Skeletal muscle satellite cell (primary cell): ENCODE results near the gene KAT6B.
"Not testable (repeated sequence)": the region's sequence is repeated elsewhere in the genome, so short reads cannot be mapped to it uniquely, and the experiment has no call there.

ENCODE experiments used
- H3K27me3 ChIP-seq: 2 replicates; pipeline ENCODE4 v1.7.0; 2013; ENCODE audit warnings: low read length; ENCODE audit not compliant: control insufficient read depth, insufficient read depth
- H3K36me3 ChIP-seq: 2 replicates; pipeline ENCODE4 v1.7.0; 2013; ENCODE audit warnings: mild to moderate bottlenecking, control low read depth, low read length; ENCODE audit not compliant: insufficient read depth
- H3K4me1 ChIP-seq: 2 replicates; pipeline ENCODE4 v1.7.0; 2013; ENCODE audit warnings: low read length; ENCODE audit not compliant: control insufficient read depth, insufficient read depth
- H3K4me2 ChIP-seq: 2 replicates; pipeline ENCODE4 v1.7.0; 2013; ENCODE audit warnings: mild to moderate bottlenecking, low read length
- H3K4me3 ChIP-seq: 2 replicates; pipeline ENCODE4 v1.7.0; 2013; ENCODE audit warnings: low read length
- H3K9ac ChIP-seq: 2 replicates; pipeline ENCODE4 v1.7.0; 2013; ENCODE audit warnings: mild to moderate bottlenecking, low read depth, low read length, moderate library complexity
- H3K9me3 ChIP-seq: replicated peaks from 2 replicates; pipeline ENCODE4 v1.7.0; 2013; ENCODE audit warnings: mild to moderate bottlenecking, control low read depth, low read length

The KAT6B gene

DNA sequence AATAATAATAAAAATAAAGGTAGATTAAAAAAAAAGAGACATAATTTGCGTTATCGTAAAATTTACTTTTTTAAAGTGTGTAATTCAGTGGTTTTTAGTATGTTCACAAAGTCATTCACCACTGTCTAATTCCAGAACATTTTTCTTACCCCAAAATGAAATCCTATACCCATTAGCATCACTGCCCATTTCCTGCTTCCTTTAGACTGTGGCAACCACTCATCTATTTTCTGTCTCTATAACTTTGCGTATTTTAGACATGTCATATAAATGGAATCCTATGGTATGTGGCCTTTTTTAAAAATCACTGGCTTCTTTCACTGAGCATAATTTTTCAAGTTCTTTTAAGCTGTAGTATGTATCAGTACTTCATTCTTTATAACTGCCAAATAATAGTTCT is 53.6 kb downstream of the KAT6B start:
- no peaks in the 10 kb centered on the region for H3K27me3 ChIP-seq
- no peak overlapping the region for H3K9ac ChIP-seq
- no peaks in the 10 kb centered on the region for H3K36me3 ChIP-seq
- no peak overlapping the region for H3K4me3 ChIP-seq
- H3K4me1 ChIP-seq, result peaks cover 21% of the 10 kb centered on the region
- no peak overlapping the region for H3K4me2 ChIP-seq
- no peaks in the 10 kb centered on the region for H3K9me3 ChIP-seq

DNA sequence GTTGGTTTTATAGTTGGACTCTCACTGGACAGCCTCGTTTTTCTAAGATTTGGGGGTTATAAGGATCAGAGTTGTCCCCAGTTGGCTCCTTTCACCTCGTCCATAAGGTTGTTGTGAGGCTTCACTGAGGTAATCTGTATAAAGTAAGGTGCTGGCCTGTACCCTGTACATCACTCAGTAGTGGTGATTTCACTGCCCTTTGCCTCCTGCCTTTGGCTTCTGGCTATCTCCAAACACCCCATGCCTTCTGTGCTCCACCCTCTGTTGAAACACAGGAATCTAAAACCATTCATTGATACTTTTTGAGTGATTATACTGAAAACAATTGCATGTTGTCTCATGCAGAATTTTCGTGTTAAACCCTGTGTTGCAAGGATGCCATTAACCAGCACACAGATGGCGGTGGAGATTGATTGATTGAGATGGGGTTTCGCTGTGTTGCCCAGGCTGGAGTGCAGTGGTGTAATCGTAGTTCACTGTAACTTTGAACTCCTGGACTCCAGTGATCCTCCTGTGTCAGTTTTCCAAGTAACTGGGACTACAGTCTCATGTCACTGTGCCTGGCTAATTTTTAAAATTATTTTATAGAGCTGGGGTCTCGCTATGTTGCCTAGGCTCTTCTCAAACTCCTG is 55.0 kb downstream of the KAT6B start:
- H3K4me2 ChIP-seq, result no peak overlapping the region
- H3K27me3 ChIP-seq, result no peaks in the 10 kb centered on the region
- peaks cover 21% of the 10 kb centered on the region for H3K4me1 ChIP-seq
- no peaks in the 10 kb centered on the region for H3K36me3 ChIP-seq
- no peak overlapping the region for H3K9ac ChIP-seq
- no peak overlapping the region for H3K4me3 ChIP-seq
- H3K9me3 ChIP-seq, result no peaks in the 10 kb centered on the region

DNA sequence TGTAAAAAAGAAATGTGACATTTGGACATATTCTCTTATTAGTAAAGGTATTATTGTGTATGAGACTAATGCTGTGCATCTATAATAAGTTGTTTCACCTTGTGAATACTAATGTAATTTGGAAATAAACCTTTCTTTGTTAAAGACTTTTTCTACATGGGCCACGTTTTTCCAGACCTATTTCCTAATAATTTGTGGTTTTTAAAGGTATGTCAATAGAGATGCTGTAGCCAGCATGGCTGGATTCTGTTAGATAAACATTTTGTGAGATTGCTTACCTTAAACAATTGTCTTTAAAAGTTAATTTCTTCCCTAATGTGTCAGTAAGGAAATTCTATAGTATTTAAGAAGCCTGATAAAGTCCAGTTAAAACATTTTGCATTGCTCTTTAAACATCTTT is 56.0 kb downstream of the KAT6B start:
- no peaks in the 10 kb centered on the region for H3K36me3 ChIP-seq
- peak overlapping the region; percentile 2 for H3K4me2 ChIP-seq
- H3K4me1 ChIP-seq, result peaks cover 21% of the 10 kb centered on the region
- H3K9me3 ChIP-seq, result no peaks in the 10 kb centered on the region
- H3K4me3 ChIP-seq, result no peak overlapping the region
- no peak overlapping the region for H3K9ac ChIP-seq
- H3K27me3 ChIP-seq, result no peaks in the 10 kb centered on the region

DNA sequence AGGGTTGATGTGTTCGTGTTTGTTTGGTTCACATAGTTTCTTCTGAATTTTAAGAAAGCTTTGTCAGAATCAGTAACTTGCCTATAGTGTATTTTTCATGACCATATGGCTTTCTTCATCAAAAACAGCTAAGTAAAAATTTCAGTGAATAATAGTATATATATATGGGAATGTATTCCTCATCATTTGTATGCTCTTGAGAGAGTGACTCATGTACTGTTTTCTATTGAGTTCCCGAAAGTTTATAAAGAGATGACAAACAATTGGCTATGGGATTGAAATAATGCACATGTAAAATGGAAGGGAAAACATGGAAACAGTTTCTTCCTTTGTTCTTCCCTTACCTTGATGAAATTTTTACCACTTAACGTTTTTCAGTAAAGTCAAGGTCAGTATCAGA is 56.4 kb downstream of the KAT6B start:
- no peaks in the 10 kb centered on the region for H3K27me3 ChIP-seq
- no peaks in the 10 kb centered on the region for H3K36me3 ChIP-seq
- no peak overlapping the region for H3K4me3 ChIP-seq
- no peaks in the 10 kb centered on the region for H3K9me3 ChIP-seq
- H3K9ac ChIP-seq, result no peak overlapping the region
- H3K4me1 ChIP-seq, result peaks cover 21% of the 10 kb centered on the region
- peak overlapping the region; percentile 2 for H3K4me2 ChIP-seq

- Histone ChIP-seq H3K27me3 (no peaks in the 10 kb centered on the region), H3K4me2 (no peak overlapping the region), H3K36me3 (no peaks in the 10 kb centered on the region), H3K4me1 (peaks cover 21% of the 10 kb centered on the region), H3K9me3 (no peaks in the 10 kb centered on the region), H3K4me3 (no peak overlapping the region), H3K9ac (no peak overlapping the region)
These were observed 57.0 kb downstream of the KAT6B start for GRCh38 chr10:74883428-74883827.

DNA sequence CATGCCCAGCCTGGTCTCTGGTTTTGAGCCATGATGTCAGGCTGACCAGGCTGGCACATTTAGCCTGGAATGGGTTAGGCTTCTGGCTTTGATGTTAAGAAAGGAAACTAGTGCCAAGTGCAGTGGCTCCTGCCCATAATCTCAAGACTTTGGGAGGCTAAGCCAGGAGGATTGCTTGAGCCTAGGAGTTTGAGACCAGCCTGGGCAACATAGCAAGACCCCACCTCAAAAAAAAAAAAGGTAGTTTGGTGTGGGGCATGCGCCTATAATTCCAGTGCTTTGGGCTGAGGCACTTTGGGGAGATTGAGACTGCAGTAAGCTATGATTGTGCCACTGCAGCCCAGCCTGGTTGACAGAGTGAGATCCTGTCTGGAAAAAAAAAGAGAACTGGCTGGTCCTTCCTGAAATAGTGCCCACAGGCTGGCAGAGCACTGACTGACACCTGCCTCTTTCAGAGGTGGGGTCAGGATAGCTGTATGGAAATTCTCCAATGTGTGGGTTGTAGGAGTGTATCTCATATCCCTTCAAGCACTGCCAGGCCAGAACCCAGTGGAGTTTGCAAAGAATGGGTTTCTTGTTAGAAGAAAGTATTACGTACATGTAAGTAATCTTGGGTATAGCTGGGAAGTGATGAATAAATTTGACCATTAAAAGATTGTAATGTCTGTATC is 61.3 kb downstream of the KAT6B start:
- H3K9me3 ChIP-seq, result no peaks in the 10 kb centered on the region

GRCh38 chr10:74888962-74889661 is 62.7 kb downstream of the KAT6B start:
- no peaks in the 10 kb centered on the region for H3K9me3 ChIP-seq
- no peak overlapping the region for H3K9ac ChIP-seq
- no peak overlapping the region for H3K4me3 ChIP-seq
- no peaks in the 10 kb centered on the region for H3K27me3 ChIP-seq
- H3K4me1 ChIP-seq, result no peaks in the 10 kb centered on the region
- no peaks in the 10 kb centered on the region for H3K36me3 ChIP-seq
- H3K4me2 ChIP-seq, result no peak overlapping the region

More for the DNA sequence above, 61.3 kb downstream of the KAT6B start:
- Histone ChIP-seq H3K36me3 (no peaks in the 10 kb centered on the region), H3K4me2 (no peak overlapping the region), H3K27me3 (no peaks in the 10 kb centered on the region), H3K4me3 (no peak overlapping the region), H3K9ac (no peak overlapping the region), H3K4me1 (peaks cover 4% of the 10 kb centered on the region)

- H3K27me3 ChIP-seq, result no peaks in the 10 kb centered on the region
- H3K9ac ChIP-seq, result no peak overlapping the region
- H3K4me3 ChIP-seq, result no peak overlapping the region
- no peak overlapping the region for H3K4me2 ChIP-seq
- no peaks in the 10 kb centered on the region for H3K9me3 ChIP-seq
- H3K36me3 ChIP-seq, result no peaks in the 10 kb centered on the region
- H3K4me1 ChIP-seq, result no peaks in the 10 kb centered on the region
These were observed 63.2 kb downstream of the KAT6B start for GRCh38 chr10:74889662-74889998.

DNA sequence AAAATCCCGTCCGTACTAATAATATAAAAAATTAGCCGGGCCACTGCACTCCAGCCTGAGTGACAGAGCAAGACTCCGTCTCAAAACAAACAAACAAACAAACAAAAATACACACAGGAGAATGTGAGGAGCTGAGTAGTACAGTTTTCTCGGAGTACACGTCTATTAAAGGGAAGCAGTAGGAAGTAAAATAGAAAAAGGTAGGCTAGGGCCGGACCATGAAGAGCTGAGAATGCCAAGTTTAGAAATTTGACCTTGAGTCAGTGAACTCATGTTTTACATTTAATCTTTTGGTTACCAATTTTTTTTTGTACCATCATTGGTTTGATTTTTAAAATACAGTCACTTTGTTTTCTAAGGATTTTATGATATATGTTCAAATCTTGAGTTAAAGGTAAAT is 64.1 kb downstream of the KAT6B start:
- no peak overlapping the region for H3K4me2 ChIP-seq
- no peaks in the 10 kb centered on the region for H3K9me3 ChIP-seq
- no peaks in the 10 kb centered on the region for H3K36me3 ChIP-seq
- no peak overlapping the region for H3K4me3 ChIP-seq
- no peak overlapping the region for H3K9ac ChIP-seq
- H3K4me1 ChIP-seq, result no peaks in the 10 kb centered on the region
- H3K27me3 ChIP-seq, result no peaks in the 10 kb centered on the region

DNA sequence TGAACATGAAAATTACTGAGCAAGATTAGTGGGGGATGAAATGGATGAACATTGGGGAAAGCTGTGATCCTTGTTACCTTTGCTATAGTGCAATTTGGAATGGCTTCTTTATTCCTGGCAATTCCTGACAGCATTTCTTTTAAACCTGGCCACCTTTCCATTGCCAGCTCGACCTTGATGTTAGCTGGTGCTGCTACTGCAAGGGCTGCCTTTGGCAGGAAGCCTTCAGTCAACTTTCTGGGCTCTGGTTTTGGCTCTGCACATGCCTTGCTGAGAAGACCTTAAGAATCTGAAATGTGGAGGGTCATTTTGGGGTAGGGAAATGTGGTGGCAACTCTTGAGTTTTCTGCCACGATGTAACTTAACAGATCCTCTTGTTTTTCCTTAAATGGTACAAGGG is 64.7 kb downstream of the KAT6B start:
- Histone ChIP-seq H3K9ac (no peak overlapping the region), H3K4me1 (no peaks in the 10 kb centered on the region), H3K4me3 (no peak overlapping the region), H3K9me3 (no peaks in the 10 kb centered on the region), H3K4me2 (no peak overlapping the region), H3K36me3 (no peaks in the 10 kb centered on the region), H3K27me3 (no peaks in the 10 kb centered on the region)

GRCh38 chr10:74892839-74893238 is 66.4 kb downstream of the KAT6B start:
- Histone ChIP-seq H3K36me3 (no peaks in the 10 kb centered on the region), H3K9ac (no peak overlapping the region), H3K27me3 (no peaks in the 10 kb centered on the region), H3K4me2 (no peak overlapping the region), H3K9me3 (no peaks in the 10 kb centered on the region), H3K4me3 (no peak overlapping the region), H3K4me1 (no peaks in the 10 kb centered on the region)

DNA sequence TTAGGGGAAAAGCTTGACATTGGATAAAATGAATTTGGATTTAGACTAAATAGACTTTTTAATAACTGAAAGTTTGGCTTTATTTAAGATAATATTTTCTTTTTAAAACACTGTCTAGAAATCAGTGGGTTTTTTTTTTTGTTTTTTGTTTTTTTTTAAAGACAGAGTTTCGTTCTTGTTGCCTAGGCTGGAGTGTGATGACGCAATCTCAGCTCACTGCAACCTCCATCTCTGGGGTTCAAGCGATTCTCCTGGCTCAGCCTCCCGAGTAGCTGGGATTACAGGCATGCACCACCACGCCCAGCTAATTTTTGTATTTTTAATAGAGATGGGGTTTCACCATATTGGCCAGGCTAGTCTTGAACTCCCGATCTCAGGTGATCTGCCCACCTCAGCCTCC is 66.9 kb downstream of the KAT6B start:
- H3K4me3 ChIP-seq, H3K36me3 ChIP-seq, H3K9me3 ChIP-seq, H3K4me2 ChIP-seq, H3K9ac ChIP-seq, H3K27me3 ChIP-seq, H3K4me1 ChIP-seq: not testable (repeated sequence)
